T-helper 1 cell treated with Interleukin-12 subunit alpha and Interleukin-12 subunit beta and Interleukin-4 antibody, amounts not matched to agents 30 μg/mL and 1 μg/mL, for 36 hours (primary cell): ENCODE data around the gene H2BW1.
"Not testable (repeated sequence)": the region's sequence is repeated elsewhere in the genome, so short reads cannot be mapped to it uniquely, and the experiment has no call there.

Experiments used
- H3K27ac Mint-ChIP-seq: one replicate; pipeline ENCODE4 v1.8.0; 2021; ENCODE audit warnings: mild to moderate bottlenecking, mixed read lengths
- H3K27me3 Mint-ChIP-seq: one replicate; pipeline ENCODE4 v1.8.0; 2021; ENCODE audit warnings: low read depth, mixed read lengths
- H3K36me3 Mint-ChIP-seq: one replicate; pipeline ENCODE4 v1.8.0; 2021; ENCODE audit warnings: low read depth, mixed read lengths
- H3K4me1 Mint-ChIP-seq: one replicate; pipeline ENCODE4 v1.8.0; 2021; ENCODE audit warnings: low read depth, mixed read lengths
- H3K4me3 Mint-ChIP-seq: one replicate; pipeline ENCODE4 v1.8.0; 2021; ENCODE audit warnings: mild to moderate bottlenecking, moderate library complexity, mixed read lengths
- H3K9me3 Mint-ChIP-seq: one replicate; pipeline ENCODE4 v1.8.0; 2021; ENCODE audit warnings: mixed read lengths

The H2BW1 gene, protein sequence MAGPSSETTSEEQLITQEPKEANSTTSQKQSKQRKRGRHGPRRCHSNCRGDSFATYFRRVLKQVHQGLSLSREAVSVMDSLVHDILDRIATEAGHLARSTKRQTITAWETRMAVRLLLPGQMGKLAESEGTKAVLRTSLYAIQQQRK

GRCh38 chrX:104013606-104014005, at the start of gene H2BW1:
Gene H2BW1 (minus strand): TSS chrX:104013708. CDS start chrX:104013576, 132 bp downstream.
- H3K9me3 Mint-ChIP-seq = no peaks in the 10 kb centered on the region
- no peak within 1 kb of the TSS for H3K4me3 Mint-ChIP-seq
- H3K4me1 Mint-ChIP-seq = no peaks in the 10 kb centered on the region
- H3K27ac Mint-ChIP-seq = no peak within 1 kb of the TSS
- H3K36me3 Mint-ChIP-seq = no peaks in the 10 kb centered on the region
- no peaks in the 10 kb centered on the region for H3K27me3 Mint-ChIP-seq

DNA sequence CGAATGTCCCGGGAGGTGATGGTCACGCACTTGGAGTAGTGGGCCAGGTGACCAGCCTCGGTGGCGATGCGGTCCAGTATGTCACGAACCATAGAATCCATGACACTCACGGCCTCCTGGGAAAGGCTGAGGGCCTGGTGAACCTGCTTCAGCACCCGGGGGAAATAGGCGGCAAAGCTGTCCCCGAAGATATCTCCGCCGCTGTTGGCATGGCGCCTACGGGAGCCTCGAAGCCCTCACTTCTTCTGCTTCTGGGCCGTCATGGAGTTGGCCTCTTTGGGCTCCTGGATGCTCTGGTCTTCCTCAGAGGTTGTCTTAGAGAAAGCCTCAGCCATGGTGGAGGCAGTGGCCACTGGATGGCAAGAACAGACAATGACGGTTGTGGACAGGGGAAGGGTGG, 49.1 kb upstream of the H2BW1 start:
- H3K4me3 Mint-ChIP-seq, H3K27ac Mint-ChIP-seq, H3K36me3 Mint-ChIP-seq, H3K4me1 Mint-ChIP-seq, H3K9me3 Mint-ChIP-seq, H3K27me3 Mint-ChIP-seq: not testable (repeated sequence)

DNA sequence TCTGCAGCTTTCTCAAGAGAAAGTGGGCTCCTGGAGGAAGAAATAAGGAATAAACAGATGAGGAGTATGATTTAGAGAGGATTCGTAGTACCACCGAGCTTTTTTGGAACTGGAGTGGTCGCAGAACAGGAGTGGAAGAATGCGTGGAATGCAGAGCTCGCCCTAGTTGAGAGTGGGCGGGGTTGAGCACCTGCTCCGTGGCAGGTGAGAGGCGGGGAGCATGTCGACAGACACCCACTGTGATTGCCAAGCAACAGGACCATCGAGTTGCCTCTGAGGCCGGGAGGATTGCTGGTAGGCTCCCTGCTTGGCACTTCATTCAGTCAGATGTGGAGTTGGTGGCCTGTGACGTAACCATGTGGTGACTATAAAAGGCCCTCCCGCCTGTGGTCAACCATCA, 41.4 kb upstream of the H2BW1 start:
- not testable (repeated sequence) for H3K27me3 Mint-ChIP-seq, H3K4me3 Mint-ChIP-seq, H3K27ac Mint-ChIP-seq, H3K4me1 Mint-ChIP-seq, H3K9me3 Mint-ChIP-seq, H3K36me3 Mint-ChIP-seq

DNA sequence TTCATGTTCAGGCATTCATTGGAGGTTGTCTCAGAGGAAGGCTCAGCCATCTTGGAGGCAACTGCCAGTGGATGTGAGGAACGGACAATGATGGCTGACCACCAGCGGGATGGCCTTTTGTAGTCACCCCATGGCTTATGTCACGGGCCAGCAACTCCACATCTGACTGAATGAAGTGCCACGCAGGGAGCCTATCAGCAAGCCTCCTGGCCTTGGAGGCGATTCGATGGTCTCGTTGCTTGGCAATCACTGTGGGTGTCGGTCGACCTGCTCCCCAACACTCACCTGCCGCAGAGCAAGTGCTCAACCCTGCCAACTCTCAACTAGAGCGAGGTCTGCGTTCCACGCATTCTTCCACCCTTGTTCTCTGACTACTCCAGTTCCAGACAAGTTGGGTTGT, 33.7 kb upstream of the H2BW1 start:
- H3K4me1 Mint-ChIP-seq = no peaks in the 10 kb centered on the region
- no peak overlapping the region for H3K4me3 Mint-ChIP-seq
- no peaks in the 10 kb centered on the region for H3K27me3 Mint-ChIP-seq
- no peak overlapping the region for H3K27ac Mint-ChIP-seq
- H3K36me3 Mint-ChIP-seq = no peaks in the 10 kb centered on the region
- no peaks in the 10 kb centered on the region for H3K9me3 Mint-ChIP-seq

- no peaks in the 10 kb centered on the region for H3K9me3 Mint-ChIP-seq
- H3K36me3 Mint-ChIP-seq = no peaks in the 10 kb centered on the region
- no peak overlapping the region for H3K27ac Mint-ChIP-seq
- H3K4me3 Mint-ChIP-seq = no peak overlapping the region
- no peaks in the 10 kb centered on the region for H3K27me3 Mint-ChIP-seq
- H3K4me1 Mint-ChIP-seq = no peaks in the 10 kb centered on the region
Measured at GRCh38 chrX:104045642-104046041, 32.1 kb upstream of the H2BW1 start.

DNA sequence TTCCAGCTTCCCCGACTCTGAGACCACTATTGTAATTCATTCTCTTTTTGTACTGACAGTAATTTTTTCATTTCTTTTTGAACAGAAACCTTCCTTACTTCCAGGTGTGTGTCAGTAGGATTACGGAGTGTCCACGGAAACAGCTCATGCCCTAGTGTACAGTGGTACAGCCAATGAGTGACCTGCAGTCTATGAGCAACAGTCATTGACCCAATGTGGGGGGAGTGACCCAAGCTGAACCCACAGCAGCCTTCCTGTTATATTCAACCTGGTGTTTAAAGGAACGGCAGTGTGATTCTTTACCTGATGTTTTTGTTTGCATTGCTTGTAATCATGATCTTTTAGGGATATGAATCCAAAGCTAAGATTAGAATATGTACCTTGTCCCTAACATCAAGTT, 27.5 kb upstream of the H2BW1 start:
- Mint-ChIP-seq H3K4me3 (no peak overlapping the region), H3K27me3 (no peaks in the 10 kb centered on the region), H3K9me3 (no peaks in the 10 kb centered on the region), H3K4me1 (no peaks in the 10 kb centered on the region), H3K36me3 (no peaks in the 10 kb centered on the region), H3K27ac (no peak overlapping the region)

DNA sequence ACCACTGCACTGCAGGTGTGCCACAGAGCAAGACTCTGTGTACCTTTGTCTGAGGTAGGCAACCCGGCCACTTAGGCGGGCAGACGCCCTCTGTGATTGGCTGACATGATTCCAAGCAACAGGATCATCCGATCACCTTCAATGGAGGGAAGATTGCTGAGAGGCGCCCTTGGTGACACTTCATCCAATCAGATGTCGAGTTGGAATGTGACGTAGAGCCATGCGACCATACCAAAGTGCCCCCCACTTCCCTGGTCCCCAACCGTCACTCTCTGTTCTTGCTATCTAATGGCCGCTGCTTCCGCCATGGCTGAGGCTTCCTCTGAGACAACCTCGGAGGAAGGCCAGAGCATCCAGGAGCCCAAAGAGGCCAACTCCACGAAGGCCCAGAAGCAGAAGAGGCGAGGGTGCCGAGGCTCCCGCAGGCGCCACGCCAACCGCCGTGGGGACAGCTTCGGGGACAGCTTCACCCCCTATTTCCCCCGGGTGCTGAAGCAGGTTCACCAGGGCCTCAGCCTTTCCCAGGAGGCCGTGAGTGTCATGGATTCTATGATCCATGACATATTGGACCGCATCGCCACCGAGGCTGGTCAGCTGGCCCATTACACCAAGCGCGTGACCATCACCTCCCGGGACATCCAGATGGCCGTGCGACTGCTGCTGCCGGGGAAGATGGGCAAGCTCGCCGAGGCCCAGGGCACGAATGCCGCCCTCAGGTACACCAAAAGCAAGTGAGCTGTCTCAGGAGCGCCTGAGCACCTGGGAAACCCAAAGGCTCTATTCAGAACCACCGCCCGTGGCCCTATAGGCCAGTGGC, 26.4 kb upstream of the H2BW1 start, which contains the start of gene H2BW2:
Gene H2BW2, plus strand, starts transcription at position 268 of the 817 bp plus-strand sequence. Its CDS starts 39 bp downstream, at position 307.
- no peaks in the 10 kb centered on the region for H3K27me3 Mint-ChIP-seq
- no peak within 1 kb of the TSS for H3K4me3 Mint-ChIP-seq
- H3K36me3 Mint-ChIP-seq = no peaks in the 10 kb centered on the region
- no peak within 1 kb of the TSS for H3K27ac Mint-ChIP-seq
- no peaks in the 10 kb centered on the region for H3K9me3 Mint-ChIP-seq
- no peaks in the 10 kb centered on the region for H3K4me1 Mint-ChIP-seq

- Mint-ChIP-seq H3K4me3 (no peak overlapping the region), H3K9me3 (no peaks in the 10 kb centered on the region), H3K36me3 (no peaks in the 10 kb centered on the region), H3K4me1 (no peaks in the 10 kb centered on the region), H3K27me3 (no peaks in the 10 kb centered on the region), H3K27ac (no peak overlapping the region)
Measured at GRCh38 chrX:104018126-104018525, 4.6 kb upstream of the H2BW1 start.

DNA sequence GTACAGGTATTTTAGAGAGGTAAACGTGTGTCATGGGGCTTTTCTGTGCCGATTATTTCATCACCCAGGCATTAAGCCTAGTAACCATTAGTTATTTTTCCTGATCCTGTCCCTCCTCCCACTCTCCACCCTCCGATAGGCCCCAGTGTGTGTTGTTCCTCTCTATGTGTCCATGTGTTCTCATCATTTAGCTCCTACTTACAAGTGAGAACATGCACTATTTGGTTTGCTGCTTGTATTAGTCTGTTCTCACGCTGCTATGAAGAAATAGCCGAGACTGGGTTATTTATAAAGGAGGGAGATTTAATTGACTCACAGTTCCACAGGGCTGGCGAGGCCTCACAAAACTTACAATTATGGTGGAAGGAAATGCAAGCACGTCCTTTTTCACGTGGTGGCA, 2.1 kb upstream of the H2BW1 start:
- H3K36me3 Mint-ChIP-seq, H3K27ac Mint-ChIP-seq, H3K27me3 Mint-ChIP-seq, H3K4me1 Mint-ChIP-seq, H3K4me3 Mint-ChIP-seq, H3K9me3 Mint-ChIP-seq: not testable (repeated sequence)

DNA sequence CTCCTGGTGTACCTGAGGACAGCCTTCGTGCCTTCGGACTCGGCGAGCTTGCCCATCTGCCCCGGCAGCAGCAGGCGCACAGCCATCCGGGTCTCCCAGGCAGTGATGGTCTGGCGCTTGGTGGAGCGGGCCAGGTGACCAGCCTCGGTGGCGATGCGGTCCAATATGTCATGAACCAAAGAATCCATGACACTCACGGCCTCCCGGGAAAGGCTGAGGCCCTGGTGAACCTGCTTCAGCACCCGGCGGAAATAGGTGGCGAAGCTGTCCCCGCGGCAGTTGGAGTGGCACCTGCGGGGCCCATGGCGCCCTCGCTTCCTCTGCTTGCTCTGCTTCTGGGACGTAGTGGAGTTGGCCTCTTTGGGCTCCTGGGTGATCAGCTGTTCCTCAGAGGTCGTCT, 350 bp downstream of the H2BW1 start:
- no peaks in the 10 kb centered on the region for H3K4me1 Mint-ChIP-seq
- no peak overlapping the region for H3K4me3 Mint-ChIP-seq
- H3K27me3 Mint-ChIP-seq = no peaks in the 10 kb centered on the region
- no peaks in the 10 kb centered on the region for H3K9me3 Mint-ChIP-seq
- H3K27ac Mint-ChIP-seq = no peak overlapping the region
- H3K36me3 Mint-ChIP-seq = no peaks in the 10 kb centered on the region

- Mint-ChIP-seq H3K4me1 (no peaks in the 10 kb centered on the region), H3K27me3 (no peaks in the 10 kb centered on the region), H3K9me3 (no peaks in the 10 kb centered on the region), H3K27ac (no peak overlapping the region), H3K4me3 (no peak overlapping the region), H3K36me3 (no peaks in the 10 kb centered on the region)
Measured at GRCh38 chrX:104008831-104009230, 4.7 kb downstream of the H2BW1 start.

- H3K27me3 Mint-ChIP-seq = peaks cover 5% of the 10 kb centered on the region
- H3K36me3 Mint-ChIP-seq = no peaks in the 10 kb centered on the region
- H3K4me3 Mint-ChIP-seq = no peak overlapping the region
- no peak overlapping the region for H3K27ac Mint-ChIP-seq
- H3K9me3 Mint-ChIP-seq = no peaks in the 10 kb centered on the region
- H3K4me1 Mint-ChIP-seq = no peaks in the 10 kb centered on the region
Measured at GRCh38 chrX:103999234-103999633, 14.3 kb downstream of the H2BW1 start.

DNA sequence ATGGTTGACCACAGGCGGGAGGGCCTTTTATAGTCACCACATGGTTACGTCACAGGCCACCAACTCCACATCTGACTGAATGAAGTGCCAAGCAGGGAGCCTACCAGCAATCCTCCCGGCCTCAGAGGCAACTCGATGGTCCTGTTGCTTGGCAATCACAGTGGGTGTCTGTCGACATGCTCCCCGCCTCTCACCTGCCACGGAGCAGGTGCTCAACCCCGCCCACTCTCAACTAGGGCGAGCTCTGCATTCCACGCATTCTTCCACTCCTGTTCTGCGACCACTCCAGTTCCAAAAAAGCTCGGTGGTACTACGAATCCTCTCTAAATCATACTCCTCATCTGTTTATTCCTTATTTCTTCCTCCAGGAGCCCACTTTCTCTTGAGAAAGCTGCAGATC, 30.0 kb downstream of the H2BW1 start:
- H3K9me3 Mint-ChIP-seq, H3K36me3 Mint-ChIP-seq, H3K27ac Mint-ChIP-seq: not testable (repeated sequence)

DNA sequence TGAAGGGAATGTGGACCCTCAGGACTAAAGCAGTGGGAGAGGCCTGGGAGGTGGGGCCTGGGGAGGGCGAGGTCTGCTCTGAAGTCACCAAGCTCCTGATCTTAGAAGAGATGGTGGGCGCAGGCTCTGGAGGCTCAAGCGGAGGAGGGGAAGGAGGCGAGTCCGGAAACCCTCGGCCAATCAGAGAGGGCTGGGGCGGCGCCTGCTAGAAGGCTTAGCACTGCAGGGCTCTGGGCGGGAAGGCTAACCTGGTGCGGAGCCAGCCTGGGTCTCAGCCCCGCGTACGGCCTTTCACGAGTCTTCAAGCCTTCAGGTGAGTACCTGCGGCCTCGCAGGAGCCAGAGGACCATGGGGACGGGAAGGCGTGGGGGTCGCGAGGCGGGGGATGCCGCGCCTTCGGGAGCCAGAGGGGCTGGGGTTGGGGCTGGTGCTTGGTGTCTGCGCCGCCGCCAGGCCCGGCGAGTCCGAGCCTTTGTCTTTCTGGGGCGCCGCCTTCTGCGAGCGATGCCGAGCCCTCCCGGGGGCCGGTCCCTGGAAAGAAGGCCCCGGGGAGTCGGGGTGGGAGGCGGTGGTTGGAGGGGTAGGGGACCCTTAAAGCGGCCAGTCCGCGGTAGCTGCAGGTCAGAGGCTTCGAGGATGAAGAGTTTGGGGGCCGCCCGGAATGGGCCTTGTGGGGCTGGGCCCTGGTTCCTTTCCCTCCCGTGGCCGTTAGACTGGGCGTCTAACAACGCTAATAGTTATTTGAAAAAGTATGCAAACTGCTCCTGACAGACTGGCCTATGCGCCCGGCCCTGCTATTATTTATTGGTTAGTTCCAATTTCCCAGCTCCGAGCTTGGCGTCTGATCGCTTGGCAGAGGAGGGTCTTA, 50.9 kb downstream of the H2BW1 start, which contains the start of gene TMSB15B:
Gene TMSB15B, plus strand, starts transcription at position 217 of the 868 bp plus-strand sequence.
- not testable (repeated sequence) for H3K4me3 Mint-ChIP-seq, H3K27me3 Mint-ChIP-seq, H3K27ac Mint-ChIP-seq, H3K4me1 Mint-ChIP-seq, H3K9me3 Mint-ChIP-seq, H3K36me3 Mint-ChIP-seq

More for the DNA sequence above, 30.0 kb downstream of the H2BW1 start:
- H3K4me1 Mint-ChIP-seq, H3K27me3 Mint-ChIP-seq, H3K4me3 Mint-ChIP-seq: not testable (repeated sequence)
